22Rv1 (cell line): ENCODE results near the gene KLHL41.
A peak's percentile ranks its signal among the peaks of the same experiment; 100 is the strongest.
"Not testable (repeated sequence)": the region's sequence is repeated elsewhere in the genome, so short reads cannot be mapped to it uniquely, and the experiment has no call there.

ENCODE experiments used
- H3K27ac ChIP-seq: fragments of 450-650 bp; 2 replicates; pipeline ENCODE4 v1.5.1; 2017
- CTCF ChIP-seq: fragments of 450-650 bp; IDR thresholded peaks from 2 replicates; pipeline ENCODE4 v1.5.1; 2017; ENCODE audit warnings: mild to moderate bottlenecking
- ZFX ChIP-seq: fragments of 450-650 bp; IDR thresholded peaks from 2 replicates; pipeline ENCODE4 v1.6.1; 2017; ENCODE audit warnings: antibody characterized with exemption, borderline replicate concordance

The KLHL41 gene

DNA sequence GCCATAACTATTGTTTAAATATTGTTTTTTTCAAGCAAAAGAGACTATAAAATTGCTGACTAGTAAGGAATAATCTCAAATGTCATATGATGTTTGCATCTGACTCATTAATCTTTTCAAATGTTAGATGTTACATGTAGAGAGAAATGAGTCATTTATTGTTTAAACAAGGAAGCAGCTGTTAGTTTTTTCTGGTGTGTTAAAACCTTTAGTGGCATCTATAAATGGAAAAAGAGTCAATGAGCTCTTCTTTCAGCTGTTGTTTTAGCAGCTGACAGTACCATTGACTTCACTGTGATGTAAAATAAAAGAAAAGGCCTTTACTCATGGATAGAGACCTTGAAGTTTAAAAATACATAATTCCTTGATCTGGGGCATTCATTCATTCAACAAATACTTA is 1.8 kb upstream of the KLHL41 start:
- TF ChIP-seq CTCF (no peak), ZFX (no peak)
- H3K27ac ChIP-seq = peak overlapping the region; percentile 42; the same call in 1 of the 2 replicates

DNA sequence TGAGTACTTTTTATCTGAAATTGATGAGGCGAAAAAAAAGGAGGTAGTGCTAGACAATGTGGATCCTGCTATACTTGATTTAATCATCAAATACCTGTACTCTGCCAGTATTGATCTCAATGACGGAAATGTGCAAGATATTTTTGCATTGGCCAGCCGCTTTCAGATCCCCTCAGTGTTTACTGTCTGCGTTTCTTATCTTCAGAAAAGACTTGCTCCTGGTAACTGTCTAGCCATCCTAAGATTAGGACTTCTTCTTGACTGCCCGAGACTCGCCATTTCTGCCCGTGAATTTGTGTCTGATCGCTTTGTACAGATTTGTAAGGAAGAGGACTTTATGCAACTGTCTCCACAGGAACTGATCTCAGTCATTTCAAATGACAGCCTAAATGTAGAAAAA is 453 bp downstream of the KLHL41 start:
- no peak overlapping the region for H3K27ac ChIP-seq
- TF ChIP-seq ZFX = no peak
- no peak for TF ChIP-seq CTCF

DNA sequence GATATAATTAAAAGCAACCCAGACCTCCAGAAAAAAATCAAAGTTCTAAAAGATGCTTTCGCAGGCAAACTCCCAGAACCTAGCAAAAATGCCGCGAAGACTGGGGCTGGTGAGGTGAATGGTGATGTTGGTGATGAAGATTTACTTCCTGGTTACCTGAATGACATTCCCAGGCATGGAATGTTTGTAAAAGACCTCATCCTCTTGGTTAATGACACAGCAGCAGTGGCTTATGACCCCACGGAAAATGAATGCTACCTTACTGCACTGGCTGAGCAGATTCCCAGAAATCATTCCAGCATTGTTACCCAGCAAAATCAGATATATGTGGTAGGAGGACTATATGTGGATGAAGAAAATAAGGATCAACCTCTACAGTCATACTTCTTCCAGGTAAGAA is 994 bp downstream of the KLHL41 start:
- no peak overlapping the region for H3K27ac ChIP-seq
- TF ChIP-seq CTCF (no peak), ZFX (no peak)

GRCh38 chr2:169511818-169512217 is 2.3 kb downstream of the KLHL41 start:
- TF ChIP-seq ZFX (no peak), CTCF (no peak)
- no peak overlapping the region for H3K27ac ChIP-seq

DNA sequence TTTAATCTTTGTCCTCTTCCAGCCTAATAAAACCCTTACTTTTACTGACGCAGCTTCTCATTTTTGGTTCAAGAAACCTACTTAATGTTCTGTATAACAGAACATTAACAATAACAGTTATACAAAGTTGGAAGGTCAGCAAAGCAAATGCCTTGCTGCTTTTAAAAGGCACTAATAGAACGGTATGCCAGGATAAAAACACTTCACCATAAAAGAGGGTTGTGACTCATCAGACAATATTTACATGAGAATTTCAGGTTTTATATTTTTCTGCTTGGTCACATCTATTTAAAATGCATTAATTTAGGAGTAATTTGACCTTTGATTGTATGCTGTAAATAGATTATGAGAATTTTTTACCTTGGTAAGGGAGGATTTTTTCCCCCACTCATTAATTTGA is 3.0 kb downstream of the KLHL41 start:
- no peak overlapping the region for H3K27ac ChIP-seq
- TF ChIP-seq CTCF (no peak), ZFX (no peak)

GRCh38 chr2:169513094-169513493 is 3.6 kb downstream of the KLHL41 start:
- TF ChIP-seq ZFX (no peak), CTCF (no peak)
- H3K27ac ChIP-seq = no peak overlapping the region

GRCh38 chr2:169513926-169514325 is 4.4 kb downstream of the KLHL41 start:
- no peak overlapping the region for H3K27ac ChIP-seq
- TF ChIP-seq CTCF (no peak), ZFX (no peak)

DNA sequence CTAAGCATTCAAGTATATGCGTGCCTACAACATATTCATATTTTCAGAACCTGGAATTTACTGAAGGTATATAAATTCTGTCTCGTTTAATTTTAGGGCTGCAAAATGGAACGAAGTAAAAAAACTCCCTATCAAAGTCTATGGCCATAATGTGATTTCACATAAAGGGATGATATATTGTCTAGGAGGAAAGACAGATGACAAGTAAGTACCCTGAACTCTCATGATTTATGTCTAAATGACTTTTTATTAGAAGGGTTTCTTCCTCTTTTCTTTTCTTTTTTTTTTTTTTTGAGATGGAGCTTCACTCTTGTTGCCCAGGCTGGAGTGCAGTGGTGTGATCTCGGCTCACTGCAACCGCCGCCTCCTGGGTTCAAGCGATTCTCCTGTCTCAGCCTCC is 5.3 kb downstream of the KLHL41 start:
- H3K27ac ChIP-seq = not testable (repeated sequence)

DNA sequence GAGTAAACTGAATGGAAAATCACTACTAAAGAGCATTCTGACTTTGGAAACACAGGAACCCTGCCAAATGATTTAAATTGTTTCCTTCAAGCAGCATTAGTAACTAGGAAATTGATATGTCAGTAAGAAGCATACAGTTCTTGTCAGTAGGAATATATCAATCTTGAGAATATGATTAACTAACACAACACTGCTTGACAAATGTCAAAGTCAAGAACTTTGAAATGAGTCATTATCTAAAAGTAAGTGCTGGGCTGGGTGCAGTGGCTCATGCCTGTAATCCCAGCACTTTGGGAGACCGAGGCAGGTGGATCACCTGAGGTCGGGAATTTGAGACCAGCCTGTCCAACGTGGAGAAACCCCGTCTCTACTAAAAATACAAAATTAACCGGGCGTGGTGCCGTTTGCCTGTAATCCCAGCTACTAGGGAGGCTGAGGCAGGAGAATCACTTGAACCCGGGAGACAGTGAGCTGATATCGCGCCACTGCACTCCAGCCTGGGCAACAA is 7.0 kb downstream of the KLHL41 start:
- not testable (repeated sequence) for H3K27ac ChIP-seq
